ENCODE data around the gene TBC1D3B.
"Not testable (repeated sequence)": the region's sequence is repeated elsewhere in the genome, so short reads cannot be mapped to it uniquely, and the experiment has no call there.

GRCh38 chr17:36121099-36121498, 55.3 kb downstream of the TBC1D3B start:
- not testable (repeated sequence) for TF ChIP-seq ZNF274 (IDR thresholded peaks at IDR 0.05; ENCODE audit: low read depth, low read length); YY1 (IDR thresholded peaks at IDR 0.05; ENCODE audit: insufficient read depth, insufficient read length)
